GM18526 (cell line): ENCODE measurements around the gene TMEM62.

ENCODE experiments used
- POLR2A ChIP-seq: IDR thresholded peaks from 3 replicates; pipeline ENCODE4 v1.6.1; 2011; ENCODE audit not compliant: insufficient read length; ENCODE audit errors: extremely low read depth

TMEM62 gene

DNA sequence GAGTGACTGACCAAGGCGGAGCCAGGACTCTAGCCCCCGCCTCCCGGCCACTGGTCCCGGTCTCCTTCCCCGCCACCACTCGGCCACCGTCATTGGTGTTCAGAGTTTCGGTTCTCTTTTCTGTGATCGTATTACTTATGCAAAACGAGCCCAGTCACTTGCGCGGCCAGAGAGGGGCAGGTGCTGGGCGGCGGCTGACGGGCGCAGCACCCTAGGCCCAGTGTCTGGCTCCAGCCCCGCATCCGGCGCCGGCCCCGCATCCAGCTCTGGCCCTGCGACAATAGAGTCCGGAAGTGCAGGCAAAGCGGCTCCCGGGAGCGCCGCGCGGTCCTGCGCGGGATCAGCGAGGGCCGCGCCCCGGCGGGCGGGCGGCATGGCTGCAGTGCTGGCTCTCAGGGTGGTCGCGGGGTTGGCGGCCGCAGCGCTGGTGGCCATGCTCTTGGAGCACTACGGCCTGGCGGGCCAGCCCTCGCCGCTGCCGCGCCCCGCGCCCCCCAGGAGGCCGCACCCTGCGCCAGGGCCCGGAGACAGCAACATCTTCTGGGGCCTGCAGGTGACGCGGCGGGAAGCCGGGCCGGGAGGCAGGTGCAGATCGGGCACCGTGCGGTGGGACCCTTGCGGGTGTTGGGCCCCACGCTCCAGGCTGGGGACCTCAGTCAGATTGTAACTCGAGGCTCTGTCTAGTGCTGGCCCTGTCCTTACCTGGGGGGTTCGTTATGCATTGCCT lies at the start of gene TMEM62:
TMEM62 (plus strand) TSS at position 157 of the 727 bp plus-strand sequence; CDS start at position 374, 217 bp downstream.
- TF ChIP-seq POLR2A, result peak; percentile 97

DNA sequence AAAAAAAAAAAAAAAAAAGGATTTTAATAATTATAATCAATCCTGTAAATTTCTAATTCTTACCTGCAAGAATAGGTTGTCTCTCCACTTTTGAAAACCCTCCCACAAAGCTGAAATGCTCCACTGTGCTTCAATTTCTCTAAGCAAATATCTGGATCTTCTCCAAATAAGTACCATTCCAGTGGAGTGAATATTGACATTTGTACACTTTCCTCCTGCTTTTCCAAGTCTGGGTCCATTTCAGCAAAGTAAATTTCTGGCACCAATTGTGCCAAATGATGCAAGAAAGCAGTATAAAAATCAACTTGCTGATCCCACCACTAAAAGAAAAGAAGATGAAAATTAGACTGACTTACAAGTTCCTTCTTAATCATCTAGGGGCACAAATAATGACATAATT lies 47.5 kb upstream of the TMEM62 start:
- no peak for TF ChIP-seq POLR2A

DNA sequence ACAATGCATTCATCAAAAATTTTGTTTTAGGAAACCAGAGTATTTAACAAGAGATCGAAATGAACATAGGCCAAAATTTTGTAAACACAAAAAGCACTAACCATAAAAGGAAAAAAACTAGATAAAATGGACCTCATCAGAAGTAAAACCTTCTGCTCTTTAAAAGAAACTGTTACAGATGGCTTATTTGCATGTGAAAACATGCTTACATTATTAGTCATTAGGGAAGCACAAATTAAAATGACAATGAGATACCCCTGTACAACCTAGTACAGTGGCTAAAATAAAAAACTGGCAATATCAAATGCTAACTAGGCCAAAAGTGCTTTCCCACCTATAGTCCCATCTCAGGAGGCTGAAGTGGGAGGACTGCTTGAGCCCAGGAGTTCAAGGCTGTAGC lies 46.8 kb upstream of the TMEM62 start:
- no peak for TF ChIP-seq POLR2A

DNA sequence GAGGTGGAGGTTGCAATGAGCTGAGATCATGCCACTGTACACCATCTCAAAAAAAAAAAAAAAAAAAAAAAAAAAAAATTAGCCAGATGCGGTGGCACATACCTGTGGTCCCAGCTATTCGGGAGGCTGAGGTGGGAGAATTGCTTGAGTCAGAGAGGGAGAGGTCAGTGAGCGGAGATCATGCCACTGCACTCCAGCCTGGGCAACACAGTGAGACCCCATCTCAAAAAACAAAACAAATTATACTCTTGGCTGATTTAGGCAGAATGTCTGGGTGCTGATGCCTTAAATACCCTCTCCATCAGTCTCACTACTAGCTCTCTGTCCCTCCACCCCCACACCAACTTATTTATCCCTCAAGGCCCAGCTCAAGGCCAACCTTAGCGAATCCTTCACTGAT lies 41.5 kb upstream of the TMEM62 start:
- TF ChIP-seq POLR2A, result no peak

DNA sequence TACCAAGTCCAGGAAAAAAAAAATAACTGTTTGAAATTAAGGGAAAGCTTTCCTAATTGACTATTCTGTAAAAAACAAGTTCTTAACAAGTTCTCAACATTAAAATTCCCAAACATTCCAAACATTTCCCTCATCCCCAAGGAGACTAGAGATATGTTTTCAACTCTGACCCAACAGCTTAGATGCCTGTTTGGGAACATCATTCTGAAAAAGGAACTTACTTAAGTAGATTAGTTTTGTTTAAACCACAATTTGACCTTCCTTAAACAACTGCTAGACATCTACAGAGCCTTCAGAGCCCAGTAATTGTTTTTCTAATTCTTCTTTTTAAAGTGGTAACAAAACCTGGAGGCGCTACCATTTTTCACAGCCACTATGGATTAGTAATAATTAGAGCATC lies 40.4 kb upstream of the TMEM62 start:
- no peak for TF ChIP-seq POLR2A

DNA sequence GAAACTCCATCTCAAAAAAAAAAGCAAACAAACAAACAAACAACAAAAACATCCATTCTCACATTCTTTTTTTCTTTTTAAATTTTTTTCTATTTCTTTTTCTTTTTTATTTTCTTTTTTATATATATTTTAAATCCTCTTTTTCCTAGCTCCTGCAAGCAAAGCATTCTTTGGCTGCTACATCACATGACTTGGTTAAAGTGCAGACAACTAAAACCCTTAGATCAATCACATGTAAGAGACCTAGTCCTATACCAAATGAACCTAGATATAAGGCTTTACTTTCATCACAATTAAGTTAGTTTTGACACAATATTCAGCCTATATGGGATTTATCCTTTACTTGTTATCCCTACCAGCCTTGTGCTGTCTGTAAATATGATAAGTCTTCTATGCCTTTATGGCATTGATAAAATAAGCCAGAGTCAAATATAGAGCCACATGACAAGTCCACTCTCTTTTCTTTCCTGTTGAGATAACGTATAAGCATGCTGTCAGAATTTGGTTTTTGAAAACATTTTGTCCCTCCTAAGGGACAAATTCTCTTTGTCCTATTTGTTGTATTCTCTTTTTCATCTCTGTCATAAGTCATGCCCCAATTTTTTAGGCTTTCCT lies 38.9 kb upstream of the TMEM62 start:
- no peak for TF ChIP-seq POLR2A

DNA sequence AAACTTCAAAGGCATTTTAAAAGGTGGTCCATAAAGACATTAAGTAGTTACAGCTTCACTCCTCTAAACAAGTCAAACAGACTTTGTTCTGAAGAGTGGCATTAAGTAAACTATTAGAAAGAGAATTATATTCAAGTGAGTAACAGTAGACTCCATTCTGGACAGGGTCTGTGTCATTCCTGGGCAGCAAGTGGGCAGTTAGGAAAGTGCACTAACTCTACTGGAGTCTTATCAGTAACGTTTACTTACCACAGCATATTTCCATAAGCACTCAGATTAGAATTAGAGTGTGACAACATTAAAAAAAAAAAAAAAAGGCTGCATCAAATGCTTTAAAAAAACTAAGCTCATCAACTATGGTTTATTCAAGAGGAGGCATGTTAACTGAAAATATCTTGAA lies 38.1 kb upstream of the TMEM62 start:
- TF ChIP-seq POLR2A, result no peak

DNA sequence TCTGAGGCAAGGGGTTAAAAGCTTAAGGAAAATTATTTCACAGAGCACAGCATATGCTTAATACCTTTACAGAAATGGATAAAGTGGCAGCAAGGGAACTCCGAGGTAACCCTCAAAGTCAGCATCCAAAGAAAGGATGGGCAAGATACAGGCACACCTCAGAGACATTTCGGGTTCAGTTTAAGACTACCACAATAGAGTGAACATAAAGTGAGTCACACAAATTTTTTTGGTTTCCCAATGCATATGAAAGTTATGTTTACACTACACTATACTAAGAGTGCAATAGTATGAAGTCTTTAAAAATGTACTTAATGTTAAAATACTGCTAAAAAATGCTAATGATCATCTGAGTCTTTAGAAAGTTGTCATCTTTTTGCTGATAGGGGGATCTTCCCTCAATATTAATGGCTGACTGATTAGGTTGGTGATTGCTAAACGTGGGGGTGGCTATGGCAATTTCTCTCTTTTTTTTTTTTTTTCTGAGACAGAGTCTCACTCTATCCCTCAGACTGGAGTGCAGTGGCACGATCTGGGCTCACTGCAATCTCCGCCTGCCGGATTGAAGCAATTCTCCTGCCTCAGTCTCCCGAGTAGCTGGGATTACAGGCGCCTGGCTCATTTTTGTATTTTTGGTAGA lies 37.6 kb upstream of the TMEM62 start:
- TF ChIP-seq POLR2A, result no peak

DNA sequence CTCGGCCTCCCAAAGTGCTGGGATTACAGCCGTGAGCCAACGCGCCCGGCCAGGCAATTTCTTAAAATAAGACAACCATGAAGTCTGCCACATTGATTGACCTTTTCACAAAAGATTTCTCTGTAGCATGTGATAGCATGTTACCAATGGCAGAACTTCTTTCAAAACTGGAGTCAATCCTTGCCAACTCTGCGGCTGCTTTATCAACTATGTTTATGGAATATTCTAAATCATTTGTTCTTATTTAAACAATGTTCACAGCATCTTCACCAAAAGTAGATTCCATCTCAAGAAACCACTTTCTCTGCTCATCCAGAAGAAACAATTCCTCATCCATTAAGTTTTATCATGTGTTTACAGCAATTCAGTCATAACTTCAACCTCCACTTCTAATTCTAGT lies 37.0 kb upstream of the TMEM62 start:
- no peak for TF ChIP-seq POLR2A

DNA sequence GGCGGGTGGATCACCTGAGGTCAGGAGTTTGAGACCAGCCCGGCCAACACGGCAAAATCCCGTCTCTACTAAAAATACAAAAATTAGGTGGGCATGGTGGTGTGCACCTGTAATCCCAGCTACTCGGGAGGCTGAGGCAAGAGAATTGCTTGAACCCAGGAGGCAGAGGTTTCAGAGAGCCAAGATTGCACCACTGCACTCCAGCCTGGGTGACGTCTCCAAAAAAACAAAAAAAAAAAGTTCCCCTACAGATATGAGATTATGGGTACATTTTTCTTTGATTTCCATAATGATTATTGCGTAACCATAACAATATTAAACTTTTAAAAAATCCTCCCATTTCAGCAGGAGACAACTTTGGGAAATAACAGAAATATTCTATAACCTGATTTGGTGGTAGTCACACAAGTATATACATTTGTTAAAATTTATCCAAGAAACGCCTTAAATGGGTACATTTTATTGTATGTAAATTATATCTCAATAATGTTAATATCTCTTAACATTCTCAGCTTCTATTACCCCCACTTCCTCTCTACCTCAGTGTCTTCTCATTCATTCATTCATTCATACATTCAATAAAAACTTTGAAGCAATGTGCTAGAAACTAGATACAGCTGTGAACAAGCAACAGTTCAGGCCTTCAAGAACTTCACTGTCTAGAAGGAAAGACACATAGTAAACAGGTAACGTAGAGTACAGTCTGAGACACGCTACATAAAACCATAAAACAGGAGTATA lies 34.1 kb upstream of the TMEM62 start:
- no peak for TF ChIP-seq POLR2A

DNA sequence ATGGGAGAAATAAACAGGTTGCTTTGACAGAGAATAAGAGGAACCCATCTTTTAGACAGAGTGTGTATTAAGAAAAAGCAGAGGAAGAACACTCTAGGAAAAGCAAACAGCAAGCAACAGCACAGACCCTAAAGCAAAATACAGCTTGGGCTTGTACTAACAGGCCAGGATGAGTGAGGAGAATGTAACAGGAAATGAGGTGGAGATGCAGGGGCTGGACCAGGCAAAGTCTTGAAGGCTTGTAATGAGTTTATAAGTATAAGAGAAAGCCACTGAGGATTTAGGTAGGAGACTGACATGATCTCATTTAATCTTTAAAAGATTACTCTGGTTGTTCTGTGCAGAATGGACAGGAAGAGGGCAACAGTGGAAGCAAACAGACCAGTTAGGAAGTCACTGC lies 32.4 kb upstream of the TMEM62 start:
- TF ChIP-seq POLR2A, result no peak

DNA sequence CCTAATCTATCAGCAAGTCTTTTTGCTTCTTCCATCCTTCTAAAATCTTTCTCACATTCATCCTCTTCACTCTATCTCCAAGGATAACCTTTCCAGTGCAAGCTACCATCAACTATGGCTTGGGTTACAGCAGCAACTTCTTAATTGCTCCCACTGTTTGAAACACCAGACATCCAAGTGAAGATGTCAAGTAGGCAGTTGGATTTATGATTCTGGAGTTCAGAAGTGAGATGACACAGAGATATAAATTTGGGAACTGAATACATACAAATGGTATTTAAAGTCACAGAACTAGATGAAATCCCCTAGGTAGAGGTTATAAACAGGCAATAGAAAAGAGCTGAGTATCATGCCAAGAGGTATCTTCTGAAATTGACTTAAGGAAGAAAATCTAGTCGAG lies 31.2 kb upstream of the TMEM62 start:
- no peak for TF ChIP-seq POLR2A

DNA sequence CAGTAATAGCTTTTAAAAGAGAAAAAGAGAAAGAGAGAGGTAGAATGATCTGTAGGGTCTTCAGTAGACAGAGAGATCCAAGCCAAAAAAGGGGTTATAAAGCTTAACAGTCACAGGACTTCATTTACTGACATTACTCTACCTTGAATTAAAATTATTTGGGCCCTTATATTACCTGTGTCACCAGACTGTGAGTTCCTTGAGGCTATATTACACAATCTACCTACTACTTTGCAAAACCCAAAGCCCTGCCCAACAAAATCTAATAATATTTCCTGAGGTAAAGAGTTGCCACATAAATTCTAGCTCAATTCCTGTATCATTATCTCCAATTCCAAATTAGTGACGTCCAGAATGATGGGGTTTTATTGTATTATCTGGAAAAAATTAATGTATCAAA lies 29.5 kb upstream of the TMEM62 start:
- no peak for TF ChIP-seq POLR2A

DNA sequence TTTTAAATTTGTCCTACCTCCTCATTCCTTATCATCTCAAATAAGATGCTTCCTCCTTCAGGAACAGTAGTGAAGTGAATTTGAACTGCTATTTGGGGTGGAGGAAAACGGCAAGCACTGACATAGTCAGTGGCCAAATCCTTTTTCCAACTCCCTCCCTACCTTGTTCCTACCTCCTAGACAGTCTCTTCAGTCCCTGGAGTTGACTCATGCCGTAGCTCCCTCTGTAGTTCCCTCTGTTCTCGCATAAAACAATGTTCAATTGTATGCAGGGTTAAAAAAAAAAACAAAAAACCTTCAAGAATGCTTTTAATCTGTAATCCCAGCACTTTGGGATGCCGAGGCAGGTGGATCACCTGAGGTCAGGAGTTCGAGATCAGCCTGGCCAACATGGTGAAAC lies 29.0 kb upstream of the TMEM62 start:
- no peak for TF ChIP-seq POLR2A

DNA sequence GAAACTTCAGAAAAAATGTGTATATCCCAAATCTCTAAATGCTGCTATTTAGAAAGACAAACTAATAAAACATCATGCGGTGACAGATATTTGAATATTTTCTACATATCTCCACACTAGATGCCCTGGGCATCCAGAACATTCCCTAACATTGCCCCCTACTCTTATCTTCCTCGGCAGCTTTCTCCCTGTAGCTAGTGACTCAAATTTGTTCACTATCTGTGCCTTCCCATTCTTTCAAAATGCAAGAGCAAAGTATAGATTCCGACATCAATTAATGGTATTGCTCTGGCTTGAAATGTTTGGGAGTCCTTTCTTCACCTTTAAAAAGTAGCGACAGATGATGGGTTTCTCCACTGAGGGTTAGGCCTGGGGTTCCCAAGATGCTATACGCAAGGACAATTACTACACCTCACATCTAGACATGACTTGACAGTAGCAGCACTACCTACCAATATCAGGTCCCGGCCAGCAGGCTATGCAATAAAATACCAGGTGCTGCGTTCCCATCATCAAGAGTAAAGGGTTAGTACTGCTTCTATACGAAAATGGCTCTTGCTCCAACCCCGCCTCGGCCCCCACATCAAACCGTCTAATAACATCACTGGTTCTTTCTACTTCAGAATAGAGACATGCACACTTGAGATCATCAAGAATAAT lies 28.2 kb upstream of the TMEM62 start:
- TF ChIP-seq POLR2A, result no peak
